ENCODE measurements around the gene ADORA1.

ADORA1 gene

GRCh38 chr1:203124011-203124410 lies 3.5 kb upstream of the ADORA1 start:
- FAIRE-seq = no peak

- no peak for FAIRE-seq
Measured at GRCh38 chr1:203124546-203125317, 2.8 kb upstream of the ADORA1 start.

GRCh38 chr1:203126151-203126865 lies 1.2 kb upstream of the ADORA1 start:
- no peak for FAIRE-seq

GRCh38 chr1:203126866-203127665 lies 460 bp upstream of the ADORA1 start:
- FAIRE-seq = no peak

- FAIRE-seq = no peak
Measured at GRCh38 chr1:203128431-203128715, 847 bp downstream of the ADORA1 start.

- no peak for FAIRE-seq
Measured at GRCh38 chr1:203128716-203129500, 1.4 kb downstream of the ADORA1 start.

GRCh38 chr1:203129501-203130231 lies 2.1 kb downstream of the ADORA1 start:
- no peak for FAIRE-seq

GRCh38 chr1:203130358-203130985 lies 2.9 kb downstream of the ADORA1 start:
- no peak for FAIRE-seq

GRCh38 chr1:203131548-203132200 lies 4.1 kb downstream of the ADORA1 start:
- no peak for FAIRE-seq

GRCh38 chr1:203133970-203134725 lies 6.6 kb downstream of the ADORA1 start:
- no peak for FAIRE-seq

- FAIRE-seq = no peak
Measured at GRCh38 chr1:203135636-203136305, 8.2 kb downstream of the ADORA1 start.

GRCh38 chr1:203136409-203137042 lies 9.0 kb downstream of the ADORA1 start:
- FAIRE-seq = no peak

GRCh38 chr1:203137324-203137723 lies 9.8 kb downstream of the ADORA1 start:
- no peak for FAIRE-seq

- FAIRE-seq = no peak
Measured at GRCh38 chr1:203138066-203138465, 10.5 kb downstream of the ADORA1 start.

- FAIRE-seq = no peak
Measured at GRCh38 chr1:203139976-203140475, 12.5 kb downstream of the ADORA1 start.

- no peak for FAIRE-seq
Measured at GRCh38 chr1:203140743-203141520, 13.4 kb downstream of the ADORA1 start.

GRCh38 chr1:203142124-203142523 lies 14.6 kb downstream of the ADORA1 start:
- FAIRE-seq = no peak

Data from islet of Langerhans (tissue), 1 donor.